K562 (cell line): Measurements from ENCODE around the gene OR2V1. TPM values are rescaled to one million over a fixed set of nuclear protein-coding genes. Genes with fewer than 3 reads are reported as not detected.

Experiments
- E2F6 ChIP-seq, 2 experiments: IDR thresholded peaks; 2 replicates each; pipeline ENCODE4 v1.6.1; 2011; ENCODE audit warnings: borderline replicate concordance in 1 of 2, control low read depth in 1 of 2, low read depth in 1 of 2, low read length in 1 of 2, mild to moderate bottlenecking in 1 of 2, mixed read lengths in 1 of 2, moderate library complexity in 1 of 2; ENCODE audit not compliant: insufficient read depth in 1 of 2, insufficient read length in 1 of 2, poor library complexity in 1 of 2, severe bottlenecking in 1 of 2; ENCODE audit errors: extremely low read depth in 1 of 2
- EP400 ChIP-seq: fragments of 450-650 bp; IDR thresholded peaks from 2 replicates; pipeline ENCODE4 v1.6.1; 2017; ENCODE audit warnings: antibody characterized with exemption, mild to moderate bottlenecking, moderate library complexity
- L3MBTL2 ChIP-seq: fragments of 450-650 bp; IDR thresholded peaks from 2 replicates; pipeline ENCODE4 v1.6.1; 2016; ENCODE audit warnings: mild to moderate bottlenecking, moderate library complexity
- MGA ChIP-seq: fragments of 450-650 bp; IDR thresholded peaks from 2 replicates; pipeline ENCODE4 v1.6.1; 2016; ENCODE audit warnings: mild to moderate bottlenecking, moderate library complexity
- PHF8 ChIP-seq: fragments of 200-600 bp; sonication (generic); IDR thresholded peaks from 2 replicates; pipeline ENCODE4 v1.6.1; 2012; ENCODE audit warnings: mixed run types, mild to moderate bottlenecking, inconsistent platforms, low read length, moderate library complexity, borderline replicate concordance
- polyA plus RNA-seq, 8 experiments: library from polyadenylated mRNA; depleted of rRNA in 4 of 8; stranded (reverse) in 5 of 8; unstranded in 3 of 8; fragments of >200 nt; fragmentation: Nextera tagmentation in 2 of 8; fragmentation: Illumina TruSeq in 1 of 8; extraction: Ambion mirVana in 2 of 8; extraction: Trizol in 1 of 8; gene quantifications; 2 replicates each; pipeline versions ENCODE4 v1.2.1 to v1.2.3, GENCODE V29; 2011 to 2014; ENCODE audit warnings: inconsistent platforms in 1 of 8, missing spikeins in 1 of 8
- total RNA-seq, 7 experiments: library from RNA; depleted of rRNA in 6 of 7; stranded (reverse); fragments of >200 nt in 6 of 7; fragmentation: Illumina TruSeq in 2 of 7; extraction: Trizol in 2 of 7; gene quantifications; 2 replicates each; pipeline versions ENCODE4 v1.2.1 to v1.2.3, GENCODE V29; 2011 to 2021; ENCODE audit warnings: low replicate concordance in 1 of 7

OR2V1 gene
- total and polyA plus RNA-seq, 9 of the 15 experiments (the other 6 are each of a cell fraction or from before 2014, with no cell fraction given) = 0.04 to 0.28 (median 0.15) TPM; not detected in 5

GRCh38 chr5:181160755-181161533 lies 30.0 kb upstream of the OR2V1 start (continued):
- TF ChIP-seq MGA (peak; percentile 87), L3MBTL2 (peak; percentile 91), PHF8 (peak; percentile 32; the same call in 1 of the 2 replicates), EP400 (peak; percentile 50), E2F6 (IDR thresholded peaks at IDR 0.05; ENCODE audit: borderline replicate concordance in 1 of 2, extremely low read depth in 1 of 2, insufficient read depth in 1 of 2, insufficient read length in 1 of 2, low read depth in 1 of 2, low read length in 1 of 2, poor library complexity in 1 of 2, severe bottlenecking in 1 of 2) (peak in 1 of 2 experiments; percentile 67)
